HepG2 (cell line): ENCODE measurements around the gene IGFALS. TPM values are rescaled to one million over a fixed set of nuclear protein-coding genes. Genes with fewer than 3 reads are reported as not detected.

Experiments used
- ETV5 ChIP-seq: IDR thresholded peaks from 2 replicates; pipeline ENCODE4 v1.6.1; 2018; ENCODE audit warnings: missing biosample characterization, missing genetic modification reagents, inconsistent platforms, borderline replicate concordance
- FUBP1 ChIP-seq: sonication (generic); formaldehyde crosslinking; IDR thresholded peaks from 2 replicates; pipeline ENCODE4 v1.5.1; 2020; ENCODE audit warnings: missing genetic modification reagents, mild to moderate bottlenecking, borderline replicate concordance
- HNRNPL ChIP-seq: fragments of 200-400 bp; formaldehyde crosslinking; IDR thresholded peaks from 2 replicates; pipeline ENCODE4 v1.6.1; 2017; ENCODE audit warnings: mild to moderate bottlenecking, low read depth, low read length
- HOXA7 ChIP-seq: sonication (generic); formaldehyde crosslinking; IDR thresholded peaks from 2 replicates; pipeline ENCODE4 v1.8.1; 2022; ENCODE audit warnings: mild to moderate bottlenecking, missing genetic modification reagents, moderate library complexity
- KDM1A ChIP-seq: IDR thresholded peaks from 2 replicates; pipeline ENCODE4 v1.6.1; 2016; ENCODE audit warnings: missing compliant biosample characterization
- NCOA2 ChIP-seq: sonication (generic); formaldehyde crosslinking; IDR thresholded peaks from 2 replicates; pipeline ENCODE4 v1.8.0; 2022; ENCODE audit warnings: inconsistent platforms
- NFRKB ChIP-seq: fragments of 450-650 bp; IDR thresholded peaks from 2 replicates; pipeline ENCODE4 v1.6.1; 2017
- PITX1 ChIP-seq: sonication (generic); formaldehyde crosslinking; IDR thresholded peaks from 2 replicates; pipeline ENCODE4 v1.5.1; 2020; ENCODE audit warnings: mild to moderate bottlenecking, missing genetic modification reagents
- RFX5 ChIP-seq: IDR thresholded peaks from 2 replicates; pipeline ENCODE4 v1.6.1; 2011; ENCODE audit warnings: low read depth, low read length, improper control_type of control experiment
- SNAPC5 ChIP-seq: sonication (generic); formaldehyde crosslinking; IDR thresholded peaks from 2 replicates; pipeline ENCODE4 v1.8.1; 2023; ENCODE audit warnings: mild to moderate bottlenecking, missing genetic modification reagents, borderline replicate concordance
- SRY ChIP-seq: sonication (generic); formaldehyde crosslinking; IDR thresholded peaks from 2 replicates; pipeline ENCODE4 v1.8.0; 2022; ENCODE audit warnings: mild to moderate bottlenecking, missing genetic modification reagents
- SYNCRIP ChIP-seq: fragments of 200-400 bp; formaldehyde crosslinking; IDR thresholded peaks from 2 replicates; pipeline ENCODE4 v1.6.1; 2018; ENCODE audit warnings: mild to moderate bottlenecking, low read depth, low read length; ENCODE audit not compliant: insufficient read depth
- TBX2 ChIP-seq: sonication (generic); formaldehyde crosslinking; IDR thresholded peaks from 2 replicates; pipeline ENCODE4 v1.5.0; 2020; ENCODE audit warnings: missing genetic modification reagents, mild to moderate bottlenecking, borderline replicate concordance
- YEATS2 ChIP-seq: sonication (generic); formaldehyde crosslinking; IDR thresholded peaks from 2 replicates; pipeline ENCODE4 v1.4.0; 2020; ENCODE audit warnings: missing genetic modification reagents, borderline replicate concordance
- ZBTB2 ChIP-seq: sonication (generic); formaldehyde crosslinking; IDR thresholded peaks from 2 replicates; pipeline ENCODE4 v1.8.0; 2022; ENCODE audit warnings: low read depth, missing genetic modification reagents
- ZEB1 ChIP-seq: IDR thresholded peaks from 2 replicates; pipeline ENCODE4 v1.6.1; 2012; ENCODE audit warnings: mild to moderate bottlenecking, low read depth, inconsistent platforms; ENCODE audit not compliant: insufficient replicate concordance
- ZMYM4 ChIP-seq: sonication (generic); formaldehyde crosslinking; IDR thresholded peaks from 2 replicates; pipeline ENCODE4 v1.8.1; 2023; ENCODE audit warnings: mild to moderate bottlenecking, missing genetic modification reagents
- ZNF205 ChIP-seq: IDR thresholded peaks from 2 replicates; pipeline ENCODE4 v1.6.1; 2018; ENCODE audit warnings: missing biosample characterization, missing genetic modification reagents
- ZNF260 ChIP-seq: sonication (generic); formaldehyde crosslinking; IDR thresholded peaks from 2 replicates; pipeline ENCODE4 v1.4.0; 2020; ENCODE audit warnings: missing genetic modification reagents, low read depth, mild to moderate bottlenecking, borderline replicate concordance
- ZNF3 ChIP-seq: IDR thresholded peaks from 2 replicates; pipeline ENCODE4 v1.7.0; 2017; ENCODE audit warnings: inconsistent platforms
- ZNF343 ChIP-seq: sonication (generic); formaldehyde crosslinking; IDR thresholded peaks from 2 replicates; pipeline ENCODE4 v1.4.0; 2020; ENCODE audit warnings: mild to moderate bottlenecking, missing genetic modification reagents
- ZNF547 ChIP-seq: sonication (generic); formaldehyde crosslinking; IDR thresholded peaks from 2 replicates; pipeline ENCODE4 v1.5.1; 2020; ENCODE audit warnings: mild to moderate bottlenecking, missing genetic modification reagents
- ZNF691 ChIP-seq: sonication (generic); formaldehyde crosslinking; IDR thresholded peaks from 2 replicates; pipeline ENCODE4 v1.4.0; 2020; ENCODE audit warnings: missing genetic modification reagents, low read depth, mild to moderate bottlenecking, borderline replicate concordance
- ZNF703 ChIP-seq: sonication (generic); formaldehyde crosslinking; IDR thresholded peaks from 2 replicates; pipeline ENCODE4 v1.5.1; 2020; ENCODE audit warnings: missing genetic modification reagents, mild to moderate bottlenecking, moderate library complexity, borderline replicate concordance
- ZNF883 ChIP-seq: sonication (generic); formaldehyde crosslinking; IDR thresholded peaks from 2 replicates; pipeline ENCODE4 v1.5.1; 2020; ENCODE audit warnings: mild to moderate bottlenecking, missing genetic modification reagents; ENCODE audit errors: not compliant biosample characterization
- ZUFSP ChIP-seq: sonication (generic); formaldehyde crosslinking; IDR thresholded peaks from 2 replicates; pipeline ENCODE4 v1.9.0; 2021; ENCODE audit warnings: missing genetic modification reagents, mild to moderate bottlenecking, borderline replicate concordance
- polyA plus RNA-seq, 8 experiments: library from polyadenylated mRNA; depleted of rRNA in 3 of 8; stranded (reverse) in 7 of 8; unstranded in 1 of 8; fragments of >200 nt; fragmentation: Illumina TruSeq in 4 of 8; extraction: Trizol in 4 of 8; gene quantifications; 2 replicates each; pipeline versions ENCODE4 v1.2.1 to v1.2.3, GENCODE V29; 2011 to 2016; ENCODE audit warnings: low read depth in 4 of 8, missing spikeins in 1 of 8, mixed read lengths in 1 of 8; ENCODE audit not compliant: insufficient read depth in 1 of 8
- total RNA-seq, 5 experiments: library from RNA; depleted of rRNA; stranded (reverse); fragments of >200 nt; fragmentation: Illumina TruSeq; extraction: Trizol; gene quantifications; 2 replicates each; pipeline ENCODE4 v1.2.3, GENCODE V29; 2016; ENCODE audit warnings: low read depth in 1 of 5

The IGFALS gene
- total and polyA plus RNA-seq, 2 of the 13 experiments (the other 11 are each of a cell fraction or from before 2014, with no cell fraction given), result 0.34 to 2.4 TPM

- TF ChIP-seq ZUFSP (CRISPR knock-in tag) (no peak), NCOA2 (CRISPR knock-in tag) (peak; percentile 59), TBX2 (CRISPR knock-in tag) (peak; percentile 38), HOXA7 (no peak), SYNCRIP (no peak), ZMYM4 (peak; percentile 56; the same call in 1 of the 2 replicates), ZNF703 (CRISPR knock-in tag) (no peak), ZNF547 (CRISPR knock-in tag) (peak; percentile 70; the same call in 1 of the 2 replicates), ZNF691 (no peak), ZEB1 (peak; percentile 17), ZNF205 (CRISPR knock-in tag) (no peak), NFRKB (no peak), PITX1 (CRISPR knock-in tag) (0 out of 2 replicates have a peak, but pooled peaks have one; percentile 52), ZBTB2 (CRISPR knock-in tag) (no peak), ZNF343 (no peak), ETV5 (CRISPR knock-in tag) (no peak), FUBP1 (CRISPR knock-in tag) (no peak), SRY (CRISPR knock-in tag) (no peak), HNRNPL (no peak), ZNF260 (CRISPR knock-in tag) (no peak), RFX5 (no peak), SNAPC5 (no peak), YEATS2 (CRISPR knock-in tag) (no peak), KDM1A (CRISPR knock-in tag) (0 out of 2 replicates have a peak, but pooled peaks have one; percentile 42), ZNF883 (CRISPR knock-in tag) (no peak), ZNF3 (CRISPR knock-in tag) (peak; percentile 87; the same call in 1 of the 2 replicates)
These were observed 31.9 kb upstream of the IGFALS start (continued) for GRCh38 chr16:1825381-1825863.
